Thyroid gland (tissue), 4 donors: Measurements from ENCODE around the gene CDH4.

Experiments used
- CTCF ChIP-seq, 6 experiments: fragments of 200-600 bp in 3 of 6; fragments of 450-650 bp in 3 of 6; sonication (generic) in 3 of 6; IDR thresholded peaks; one replicate each; pipeline ENCODE4 v1.5.1; 2016 to 2019; ENCODE audit warnings: antibody characterized with exemption in 6 of 6, mild to moderate bottlenecking in 2 of 6, inconsistent platforms in 1 of 6, moderate library complexity in 1 of 6
- POLR2A ChIP-seq, 2 donors: fragments of 450-650 bp; IDR thresholded peaks; one replicate each; pipeline ENCODE4 v1.6.1; 2017; ENCODE audit warnings: antibody characterized with exemption in 2 of 2, mild to moderate bottlenecking in 2 of 2, moderate library complexity in 1 of 2

- TF ChIP-seq POLR2A (IDR thresholded peaks at IDR 0.05) (no peak), CTCF (IDR thresholded peaks at IDR 0.05) (no peak)
Observed at GRCh38 chr20:61745397-61746146, 493.5 kb downstream of the CDH4 start.
